ENCODE measurements around the gene AKT1S1.

- TF ChIP-seq, protein P1, sequence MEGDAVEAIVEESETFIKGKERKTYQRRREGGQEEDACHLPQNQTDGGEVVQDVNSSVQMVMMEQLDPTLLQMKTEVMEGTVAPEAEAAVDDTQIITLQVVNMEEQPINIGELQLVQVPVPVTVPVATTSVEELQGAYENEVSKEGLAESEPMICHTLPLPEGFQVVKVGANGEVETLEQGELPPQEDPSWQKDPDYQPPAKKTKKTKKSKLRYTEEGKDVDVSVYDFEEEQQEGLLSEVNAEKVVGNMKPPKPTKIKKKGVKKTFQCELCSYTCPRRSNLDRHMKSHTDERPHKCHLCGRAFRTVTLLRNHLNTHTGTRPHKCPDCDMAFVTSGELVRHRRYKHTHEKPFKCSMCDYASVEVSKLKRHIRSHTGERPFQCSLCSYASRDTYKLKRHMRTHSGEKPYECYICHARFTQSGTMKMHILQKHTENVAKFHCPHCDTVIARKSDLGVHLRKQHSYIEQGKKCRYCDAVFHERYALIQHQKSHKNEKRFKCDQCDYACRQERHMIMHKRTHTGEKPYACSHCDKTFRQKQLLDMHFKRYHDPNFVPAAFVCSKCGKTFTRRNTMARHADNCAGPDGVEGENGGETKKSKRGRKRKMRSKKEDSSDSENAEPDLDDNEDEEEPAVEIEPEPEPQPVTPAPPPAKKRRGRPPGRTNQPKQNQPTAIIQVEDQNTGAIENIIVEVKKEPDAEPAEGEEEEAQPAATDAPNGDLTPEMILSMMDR (IDR thresholded peaks at IDR 0.05), result no peak
- TF ChIP-seq POLR2AphosphoS5 (IDR thresholded peaks at IDR 0.05) (no peak), POLR2A (IDR thresholded peaks at IDR 0.05; ENCODE audit: low read depth) (no peak)
Observed at GRCh38 chr19:49846408-49846807, 30.7 kb downstream of the AKT1S1 start.

All from esophagus muscularis mucosa (tissue), 3 donors.